Inflammatory macrophage treated with lipopolysaccharide for 1 hour (primary cell): ENCODE measurements around the gene ZNF766.
"Not testable (repeated sequence)": the region's sequence is repeated elsewhere in the genome, so short reads cannot be mapped to it uniquely, and the experiment has no call there.

Experiments
- DNase-seq, 2 donors: peaks; one replicate each; pipeline ENCODE4 v3.0.0-alpha.2; 2020 to 2022

The ZNF766 gene

GRCh38 chr19:52277471-52277870 lies 8.1 kb downstream of the ZNF766 start:
- no peak for DNase-seq

GRCh38 chr19:52286256-52286655 lies 16.9 kb downstream of the ZNF766 start:
- DNase-seq: no peak

- no peak for DNase-seq
Observed at GRCh38 chr19:52291781-52292180, 22.4 kb downstream of the ZNF766 start.

GRCh38 chr19:52292946-52293345 lies 23.6 kb downstream of the ZNF766 start:
- DNase-seq: not testable (repeated sequence)

GRCh38 chr19:52296400-52296772 lies 27.0 kb downstream of the ZNF766 start:
- DNase-seq: peak in 1 of 2 donors; percentile 12

- DNase-seq: peak; percentile 34
Observed at GRCh38 chr19:52296773-52297600, 27.6 kb downstream of the ZNF766 start, which contains the start of gene ZNF480. Gene ZNF480 (plus strand): TSS chr19:52297169. CDS start chr19:52300413, 3,244 bp downstream.

GRCh38 chr19:52297601-52298364 lies 28.4 kb downstream of the ZNF766 start:
- DNase-seq: no peak

GRCh38 chr19:52307275-52307674 lies 37.9 kb downstream of the ZNF766 start:
- no peak for DNase-seq

- no peak for DNase-seq
Observed at GRCh38 chr19:52322429-52322828, 53.0 kb downstream of the ZNF766 start.

- DNase-seq: no peak
Observed at GRCh38 chr19:52331757-52332156, 62.4 kb downstream of the ZNF766 start.

- DNase-seq: no peak
Observed at GRCh38 chr19:52335768-52336116, 66.4 kb downstream of the ZNF766 start.

- peak; percentile 92 to 93 for DNase-seq
Observed at GRCh38 chr19:52336117-52336790, 66.9 kb downstream of the ZNF766 start, which contains the start of gene ZNF610. Gene ZNF610 (plus strand): TSS chr19:52336243. CDS start chr19:52349173, 12,930 bp downstream.

GRCh38 chr19:52336791-52337381 lies 67.5 kb downstream of the ZNF766 start:
- DNase-seq: no peak

GRCh38 chr19:52339022-52339421 lies 69.6 kb downstream of the ZNF766 start:
- DNase-seq: not testable (repeated sequence)

GRCh38 chr19:52343548-52343947 lies 74.2 kb downstream of the ZNF766 start:
- DNase-seq: peak; percentile 13 to 38

GRCh38 chr19:52345162-52345561 lies 75.8 kb downstream of the ZNF766 start:
- DNase-seq: no peak
